Heart right ventricle (tissue), 16 donors: ENCODE measurements around the gene GSN. TPM values are rescaled to one million over a fixed set of nuclear protein-coding genes. Genes with fewer than 3 reads are reported as not detected.
A peak's percentile ranks its signal among the peaks of the same experiment; 100 is the strongest.

Experiments
- ATAC-seq, 8 donors: fragments of 200-7000 bp; cut with Tn5 transposase; one replicate each; pipeline ENCODE4 v1.9.1; 2020; ENCODE audit warnings: mild to moderate bottlenecking in 8 of 8, moderate library complexity in 8 of 8, moderate number of reproducible peaks in 1 of 8
- DNase-seq, 2 donors: peaks; one replicate each; pipeline ENCODE4 v3.0.0-alpha.2; 2020
- H3K27ac ChIP-seq, 10 donors: fragments of 200-600 bp; sonication (generic) in 2 of 10; one replicate each; pipeline versions ENCODE4 v1.5.0 to v1.8.0; 2020 to 2022; ENCODE audit warnings: mild to moderate bottlenecking in 3 of 10
- H3K27me3 ChIP-seq, 7 donors: fragments of 200-600 bp; one replicate each; pipeline ENCODE4 v1.8.0; 2021 to 2022; ENCODE audit warnings: mild to moderate bottlenecking in 2 of 7
- H3K36me3 ChIP-seq, 9 donors: fragments of 200-600 bp; sonication (generic) in 1 of 9; one replicate each; pipeline versions ENCODE4 v1.5.0 to v1.8.0; 2020 to 2022; ENCODE audit warnings: mild to moderate bottlenecking in 2 of 9
- H3K4me1 ChIP-seq, 9 donors: fragments of 200-600 bp; sonication (generic) in 1 of 9; one replicate each; pipeline versions ENCODE4 v1.5.0 to v1.8.0; 2020 to 2022; ENCODE audit warnings: mild to moderate bottlenecking in 4 of 9
- H3K4me3 ChIP-seq, 10 donors: fragments of 200-600 bp; sonication (generic) in 2 of 10; one replicate each; pipeline versions ENCODE4 v1.5.0 to v1.8.0; 2020 to 2022; ENCODE audit warnings: mild to moderate bottlenecking in 7 of 10, moderate library complexity in 2 of 10
- H3K9me3 ChIP-seq, 11 donors: fragments of 200-600 bp in 10 of 11; sonication (generic) in 2 of 11; one replicate each; pipeline versions ENCODE4 v1.5.0 to v1.8.0; 2013 to 2022; ENCODE audit warnings: mild to moderate bottlenecking in 2 of 11, control low read depth in 1 of 11, moderate library complexity in 1 of 11
- WGBS, 2 donors: extraction: QIAGEN DNeasy Blood & Tissue Kit; methylation state at CpG; one replicate each; pipeline ENCODE4 v1.1.7; 2013; ENCODE audit warnings: inconsistent platforms in 1 of 2; 5-methylcytosine and 5-hydroxymethylcytosine counted together
- intact Hi-C, 10 donors: fragments of 100-400 bp; cut with DNase I; formaldehyde crosslinking; loops; one replicate each; pipeline versions ENCODE4 v1.11.1 to v1.14.2; 2022
- polyA plus RNA-seq, 2 donors: library from polyadenylated mRNA; stranded (reverse); fragments of 200-250 nt; gene quantifications; one replicate each; pipeline ENCODE4 v1.2.3, GENCODE V29; 2013
- total RNA-seq, 10 donors: library from RNA; stranded (reverse); fragmentation: NEBNext Ultra II Directional in 3 of 10; extraction: Animal tissue kit (Norgen Biotek cat#: 25700) in 3 of 10; gene quantifications; one replicate each; pipeline versions ENCODE4 v1.2.1 to v1.2.4, GENCODE V29; 2021 to 2023
- TF ChIP-seq, protein P1 (sequence below), 9 donors: fragments of 200-600 bp; sonication (generic) in 2 of 9; IDR thresholded peaks; one replicate each; pipeline versions ENCODE4 v1.5.0 to v1.8.0; 2021 to 2022; ENCODE audit warnings: antibody characterized with exemption in 9 of 9, mild to moderate bottlenecking in 5 of 9, moderate library complexity in 1 of 9
- donor health status: Arrhythmogenic right ventricular cardiomyopathy.
- donor health status: ischemic (EF 13 %, LVEDD 7.1; RV severe dilation, severe dysfunction).
- donor health status: healthy with polysubstance abuse.
- donor health status: DM: no; HTN: yes; CAD: no.
- donor health status: DM: no; HTN: no; CAD: no.
- donor health status: ischemic (EF 25% LVEDD 6.9; RV normal size, moderate dysfunction).
- donor health status: ischemic (EF 25% LVEDD 5.7; RV mildly dilated, moderate dysfunction).
- donor health status: healthy.
- donor health status: DM: yes; HTN: yes; CAD: no.
- donor health status: Ischemic cardiomyopathy.
- donor health status: ischemic (EF 35%, LVEDD 5.7; RV mildly dilated, moderate dysfunction).
- donor health status: nonischemic (EF 11% LVEDD 7.7; RV severe dilation, severe dysfunction).
- donor health status: DM: yes; HTN: yes; CAD: no.
- donor health status: PGD.
- donor health status: ischemic (EF 29% LVEDD 5.4; RV normal size, mild dysfunction).
- donor health status: nonischemic (EF 23%, LVEDD 6.1; RV moderate dilation, normal function).

The GSN gene
- total and polyA plus RNA-seq, 12 donors: 360 to 861 (median 668) TPM

DNA sequence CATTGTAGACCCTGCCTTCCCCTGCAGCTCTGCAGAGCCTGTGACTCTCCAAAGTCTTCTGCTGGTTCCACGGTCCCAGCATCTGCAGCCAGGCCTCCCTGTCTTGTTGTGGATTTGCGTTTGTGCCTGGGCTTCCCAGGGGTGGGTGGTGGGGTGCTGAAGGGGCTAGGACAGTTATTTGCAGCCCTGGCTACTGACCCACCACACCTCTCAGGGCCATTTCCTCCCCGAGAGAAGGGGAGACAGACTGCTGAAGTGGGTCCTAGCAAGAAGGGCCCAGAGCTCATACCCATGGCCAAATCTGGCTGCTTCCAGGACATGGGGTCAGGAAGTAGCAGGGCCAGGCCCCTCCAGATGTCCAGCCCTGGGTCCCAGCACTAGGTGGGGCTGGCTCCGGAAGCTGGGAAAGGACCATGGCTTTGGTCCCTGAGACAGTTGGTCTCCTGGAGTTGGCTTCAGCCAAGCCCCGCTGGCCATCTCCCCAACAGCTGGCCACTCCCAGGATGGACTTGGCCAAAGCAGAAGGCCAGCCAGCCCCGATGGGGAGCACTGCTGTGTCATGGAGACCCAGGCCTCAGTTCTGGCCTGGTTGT, 26.3 kb downstream of the GSN start:
- TF ChIP-seq, protein P1, sequence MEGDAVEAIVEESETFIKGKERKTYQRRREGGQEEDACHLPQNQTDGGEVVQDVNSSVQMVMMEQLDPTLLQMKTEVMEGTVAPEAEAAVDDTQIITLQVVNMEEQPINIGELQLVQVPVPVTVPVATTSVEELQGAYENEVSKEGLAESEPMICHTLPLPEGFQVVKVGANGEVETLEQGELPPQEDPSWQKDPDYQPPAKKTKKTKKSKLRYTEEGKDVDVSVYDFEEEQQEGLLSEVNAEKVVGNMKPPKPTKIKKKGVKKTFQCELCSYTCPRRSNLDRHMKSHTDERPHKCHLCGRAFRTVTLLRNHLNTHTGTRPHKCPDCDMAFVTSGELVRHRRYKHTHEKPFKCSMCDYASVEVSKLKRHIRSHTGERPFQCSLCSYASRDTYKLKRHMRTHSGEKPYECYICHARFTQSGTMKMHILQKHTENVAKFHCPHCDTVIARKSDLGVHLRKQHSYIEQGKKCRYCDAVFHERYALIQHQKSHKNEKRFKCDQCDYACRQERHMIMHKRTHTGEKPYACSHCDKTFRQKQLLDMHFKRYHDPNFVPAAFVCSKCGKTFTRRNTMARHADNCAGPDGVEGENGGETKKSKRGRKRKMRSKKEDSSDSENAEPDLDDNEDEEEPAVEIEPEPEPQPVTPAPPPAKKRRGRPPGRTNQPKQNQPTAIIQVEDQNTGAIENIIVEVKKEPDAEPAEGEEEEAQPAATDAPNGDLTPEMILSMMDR (IDR thresholded peaks at IDR 0.05): no peak
- Histone ChIP-seq H3K36me3 (peaks cover 0 to 5% (median 0%) of the 10 kb centered on the region in 9 donors), H3K27me3 (no peaks in the 10 kb centered on the region), H3K4me3 (peak overlapping the region in 6 of 10 donors; percentile 4 to 19 (median 16)), H3K4me1 (peaks cover 44 to 100% (median 92%) of the 10 kb centered on the region in 9 donors), H3K9me3 (no peaks in the 10 kb centered on the region), H3K27ac (peak overlapping the region; percentile 82 to 100 (median 94))
- DNase-seq: peak in 1 of 2 donors; percentile 78
- 45 to 66% methylated on average over 6 of the region's 6 CpGs for whole genome bisulfite sequencing, 2 donors
- peak; percentile 5 to 41 (median 27) for ATAC-seq
- intact Hi-C loops: no loop called here

DNA sequence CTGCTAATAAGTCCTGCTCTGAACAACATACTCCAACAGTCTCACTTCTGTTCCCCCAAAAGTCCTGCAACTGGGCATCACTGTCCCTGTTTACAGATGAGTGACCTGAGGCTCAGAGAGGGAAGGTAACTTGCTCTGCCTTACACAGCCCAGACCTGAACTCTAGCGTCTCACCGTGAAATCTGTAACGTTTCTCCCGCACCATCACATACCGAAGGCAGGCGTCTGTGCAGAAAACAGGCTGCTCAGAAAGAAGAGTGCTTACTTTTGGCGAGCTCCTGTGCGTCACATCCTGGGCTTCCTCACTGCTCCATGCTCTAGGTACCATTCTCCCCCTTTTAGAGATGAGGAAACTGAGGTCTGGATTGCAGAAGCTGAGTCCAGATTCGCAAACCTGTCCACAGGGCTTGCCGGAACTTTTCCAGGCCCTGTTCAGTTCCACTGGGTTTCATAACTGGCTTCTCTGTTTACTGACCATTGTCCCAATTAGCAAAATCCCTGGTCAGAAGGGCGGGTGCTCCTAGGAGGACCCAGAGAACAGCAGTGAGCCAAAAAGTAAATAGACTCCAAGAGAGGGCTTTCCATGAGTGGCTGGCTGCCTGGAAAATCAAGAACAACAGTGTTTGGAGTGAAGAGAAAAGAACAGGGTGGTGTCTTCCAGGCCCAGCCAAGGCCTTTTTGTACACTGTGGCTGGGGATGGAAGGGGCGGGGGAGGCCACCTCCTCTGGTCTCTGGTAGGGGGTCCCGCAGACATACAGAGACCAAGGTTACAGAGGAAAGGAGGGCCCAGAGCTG, 27.1 kb downstream of the GSN start:
- no peaks in the 10 kb centered on the region for H3K27me3 ChIP-seq
- no peaks in the 10 kb centered on the region for H3K9me3 ChIP-seq
- peaks cover 37 to 95% (median 87%) of the 10 kb centered on the region in 9 donors for H3K4me1 ChIP-seq
- intact Hi-C loops: no loop called here
- peak overlapping the region; percentile 82 to 100 (median 94) for H3K27ac ChIP-seq
- H3K4me3 ChIP-seq: peak overlapping the region in 5 of 10 donors; percentile 3 to 19 (median 17)
- peaks cover 0 to 5% (median 0%) of the 10 kb centered on the region in 9 donors for H3K36me3 ChIP-seq
- WGBS, 2 donors: 76 to 80% methylated on average over 13 of the region's 13 CpGs
- peak; percentile 57 to 74 for DNase-seq
- ATAC-seq: peak; percentile 31 to 70 (median 46)
- TF ChIP-seq, protein P1 (IDR thresholded peaks at IDR 0.05): no peak

DNA sequence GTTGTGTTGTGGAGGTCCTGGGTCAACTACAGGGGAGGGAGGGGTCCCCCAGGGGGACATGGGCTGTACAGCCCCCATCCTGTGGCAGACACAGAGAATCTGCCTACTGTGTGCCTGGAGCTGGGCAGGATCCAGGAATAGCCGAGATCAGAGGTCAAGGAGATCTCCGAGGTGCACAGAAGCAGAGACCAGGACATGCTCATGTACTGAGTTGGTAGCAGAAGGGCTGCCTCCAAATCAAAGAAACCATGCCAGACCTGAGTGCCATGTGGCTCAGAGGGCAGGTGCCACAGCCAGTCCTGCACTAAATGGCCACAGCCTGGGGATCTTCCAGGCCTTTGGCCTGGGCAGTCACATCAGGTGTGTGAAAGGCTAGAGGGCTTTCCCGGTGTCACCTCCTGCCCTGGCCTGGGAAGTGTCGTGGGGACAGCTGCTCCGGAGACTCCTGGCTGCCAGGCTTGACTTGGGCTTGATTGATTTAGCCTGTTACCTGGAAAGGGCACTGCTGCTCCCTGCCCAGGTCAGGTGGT, 27.8 kb downstream of the GSN start:
- TF ChIP-seq, protein P1 (IDR thresholded peaks at IDR 0.05): no peak

More for the DNA sequence above, 27.8 kb downstream of the GSN start:
- WGBS, 2 donors: 52 to 55% methylated on average over 5 of the region's 5 CpGs
- Histone ChIP-seq H3K9me3 (no peaks in the 10 kb centered on the region), H3K4me3 (no peak overlapping the region), H3K27ac (peak overlapping the region; percentile 82 to 100 (median 94)), H3K36me3 (peaks cover 0 to 5% (median 0%) of the 10 kb centered on the region in 9 donors), H3K4me1 (peaks cover 36 to 95% (median 87%) of the 10 kb centered on the region in 9 donors), H3K27me3 (no peaks in the 10 kb centered on the region)
- intact Hi-C loops: no loop called here
- DNase-seq (no peak), ATAC-seq (peak in 1 of 8 donors; percentile 1)
